BLaER1 (cell line): ENCODE results near the gene NT5DC4.
A peak's percentile ranks its signal among the peaks of the same experiment; 100 is the strongest.

ENCODE experiments used
- H3K27ac ChIP-seq: shearing (Covaris generic); formaldehyde crosslinking; 2 replicates; pipeline ENCODE4 v1.8.1; 2022
- H3K27me3 ChIP-seq: shearing (Covaris generic); formaldehyde crosslinking; 2 replicates; pipeline ENCODE4 v1.8.1; 2022
- H3K36me3 ChIP-seq: shearing (Covaris generic); formaldehyde crosslinking; 2 replicates; pipeline ENCODE4 v1.8.1; 2022
- H3K4me1 ChIP-seq: shearing (Covaris generic); formaldehyde crosslinking; 2 replicates; pipeline ENCODE4 v1.8.1; 2022
- H3K4me2 ChIP-seq: shearing (Covaris generic); formaldehyde crosslinking; 2 replicates; pipeline ENCODE4 v1.8.1; 2022
- H3K4me3 ChIP-seq: shearing (Covaris generic); formaldehyde crosslinking; 2 replicates; pipeline ENCODE4 v1.8.1; 2022
- H3K9ac ChIP-seq: shearing (Covaris generic); formaldehyde crosslinking; 2 replicates; pipeline ENCODE4 v1.8.1; 2022
- H3K9me3 ChIP-seq: shearing (Covaris generic); formaldehyde crosslinking; 2 replicates; pipeline ENCODE4 v1.8.1; 2022
- H4K20me1 ChIP-seq: shearing (Covaris generic); formaldehyde crosslinking; 2 replicates; pipeline ENCODE4 v1.8.1; 2022
- Cebpa-rat ChIP-seq: shearing (Covaris generic); IDR thresholded peaks from 2 replicates; pipeline ENCODE4 v1.8.1; 2022

NT5DC4 gene

GRCh38 chr2:112774536-112775285 is 53.9 kb downstream of the NT5DC4 start:
- no peaks in the 10 kb centered on the region for H3K9me3 ChIP-seq
- H4K20me1 ChIP-seq, result no peaks in the 10 kb centered on the region
- TF ChIP-seq Cebpa-rat, result no peak
- H3K4me1 ChIP-seq, result peaks cover 19% of the 10 kb centered on the region
- no peak overlapping the region for H3K27ac ChIP-seq
- H3K4me3 ChIP-seq, result no peak overlapping the region
- H3K9ac ChIP-seq, result no peak overlapping the region
- H3K27me3 ChIP-seq, result no peaks in the 10 kb centered on the region
- no peaks in the 10 kb centered on the region for H3K36me3 ChIP-seq
- no peak overlapping the region for H3K4me2 ChIP-seq

DNA sequence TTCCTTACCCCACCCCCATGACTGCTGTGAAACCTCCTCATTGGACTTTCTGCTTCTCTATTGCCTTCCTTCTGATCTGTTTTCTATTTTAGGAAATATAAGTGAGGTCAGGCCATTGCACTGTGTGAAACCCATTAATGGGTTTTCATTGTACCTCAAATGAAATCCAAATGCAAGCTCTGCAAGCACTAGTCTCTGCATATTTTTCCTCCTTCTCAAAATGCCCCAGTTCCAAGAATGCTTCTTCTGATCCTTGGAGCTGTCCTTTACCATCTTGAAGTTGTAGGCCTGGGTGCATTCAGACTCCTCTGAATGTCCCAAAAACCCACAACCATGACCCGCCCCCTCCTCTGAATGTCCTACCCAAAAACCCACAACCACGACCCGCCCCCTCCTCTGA is 55.3 kb downstream of the NT5DC4 start:
- no peak for TF ChIP-seq Cebpa-rat
- H3K9me3 ChIP-seq, result no peaks in the 10 kb centered on the region
- H3K4me3 ChIP-seq, result no peak overlapping the region
- H3K27ac ChIP-seq, result no peak overlapping the region
- H4K20me1 ChIP-seq, result no peaks in the 10 kb centered on the region
- peaks cover 19% of the 10 kb centered on the region for H3K4me1 ChIP-seq
- no peak overlapping the region for H3K9ac ChIP-seq
- no peaks in the 10 kb centered on the region for H3K36me3 ChIP-seq
- peak overlapping the region; percentile 5; the same call in 1 of the 2 replicates for H3K4me2 ChIP-seq
- H3K27me3 ChIP-seq, result no peaks in the 10 kb centered on the region

DNA sequence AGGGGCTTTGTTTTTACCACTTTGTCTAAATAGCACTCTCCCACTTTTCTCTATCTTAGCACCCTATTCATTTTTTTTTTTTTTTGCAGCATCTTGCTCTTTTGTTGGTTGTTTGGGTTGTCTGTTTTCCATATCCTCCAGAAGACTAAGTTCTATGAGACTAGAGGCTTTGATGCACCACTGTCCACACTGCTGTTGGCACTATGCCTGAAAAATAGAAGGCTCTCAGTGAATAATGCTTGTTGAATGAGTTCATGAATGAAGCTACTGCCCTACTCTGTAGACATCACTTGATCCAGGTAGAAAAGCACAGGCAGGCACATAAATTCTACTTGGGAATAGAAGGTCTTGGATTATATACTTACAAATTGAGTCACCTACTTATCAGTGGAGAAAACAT is 56.2 kb downstream of the NT5DC4 start:
- Histone ChIP-seq H4K20me1 (no peaks in the 10 kb centered on the region), H3K9ac (no peak overlapping the region), H3K4me2 (peak overlapping the region; percentile 36), H3K36me3 (no peaks in the 10 kb centered on the region), H3K4me1 (peaks cover 20% of the 10 kb centered on the region), H3K27ac (no peak overlapping the region), H3K9me3 (no peaks in the 10 kb centered on the region), H3K4me3 (no peak overlapping the region), H3K27me3 (no peaks in the 10 kb centered on the region)
- TF ChIP-seq Cebpa-rat, result no peak

GRCh38 chr2:112779598-112779997 is 58.8 kb downstream of the NT5DC4 start:
- Histone ChIP-seq H3K27me3 (no peaks in the 10 kb centered on the region), H3K9ac (no peak overlapping the region), H3K4me3 (no peak overlapping the region), H3K27ac (no peak overlapping the region), H3K4me1 (peaks cover 22% of the 10 kb centered on the region), H3K9me3 (no peaks in the 10 kb centered on the region), H3K4me2 (no peak overlapping the region), H4K20me1 (no peaks in the 10 kb centered on the region), H3K36me3 (no peaks in the 10 kb centered on the region)
- TF ChIP-seq Cebpa-rat, result no peak

GRCh38 chr2:112782234-112782799 is 61.5 kb downstream of the NT5DC4 start:
- Histone ChIP-seq H3K9ac (no peak overlapping the region), H4K20me1 (no peaks in the 10 kb centered on the region), H3K36me3 (no peaks in the 10 kb centered on the region), H3K4me3 (no peak overlapping the region), H3K4me2 (no peak overlapping the region; the same call in 1 of the 2 replicates), H3K27ac (no peak overlapping the region), H3K4me1 (peaks cover 11% of the 10 kb centered on the region), H3K27me3 (no peaks in the 10 kb centered on the region), H3K9me3 (no peaks in the 10 kb centered on the region)
- TF ChIP-seq Cebpa-rat, result no peak

DNA sequence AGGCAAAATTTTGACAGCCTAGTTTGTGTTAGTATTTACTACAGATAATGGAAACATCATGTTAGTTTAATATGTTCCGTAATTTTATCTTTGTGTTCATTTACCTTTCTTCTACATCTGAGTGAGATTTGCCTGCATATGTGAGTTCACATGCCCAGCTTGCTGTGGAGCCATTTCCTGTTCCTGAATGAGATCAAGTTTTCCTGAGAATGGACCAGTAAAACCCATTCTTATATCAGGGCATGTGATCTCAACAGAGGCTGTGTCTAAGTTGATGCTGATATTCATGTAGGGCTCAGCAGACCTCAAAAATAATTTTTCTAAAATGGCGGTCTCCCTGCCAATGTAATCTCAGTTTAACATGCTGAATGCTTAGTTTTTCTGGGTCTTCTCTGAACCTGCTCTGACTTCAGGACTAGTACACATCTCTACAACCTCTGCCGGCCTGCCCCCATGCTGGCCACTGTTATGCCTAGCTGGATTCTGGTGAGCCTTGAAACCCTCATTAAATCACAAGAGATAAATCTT is 62.4 kb downstream of the NT5DC4 start:
- Histone ChIP-seq H3K9ac (no peak overlapping the region), H3K36me3 (no peaks in the 10 kb centered on the region), H3K9me3 (no peaks in the 10 kb centered on the region), H3K27ac (no peak overlapping the region), H3K4me1 (peaks cover 8% of the 10 kb centered on the region), H3K4me3 (no peak overlapping the region), H4K20me1 (no peaks in the 10 kb centered on the region), H3K27me3 (no peaks in the 10 kb centered on the region), H3K4me2 (no peak overlapping the region)
- TF ChIP-seq Cebpa-rat, result no peak

- H3K36me3 ChIP-seq, result no peaks in the 10 kb centered on the region
- H4K20me1 ChIP-seq, result no peaks in the 10 kb centered on the region
- peaks cover 8% of the 10 kb centered on the region for H3K4me1 ChIP-seq
- H3K4me3 ChIP-seq, result no peak within 1 kb of the TSS
- H3K4me2 ChIP-seq, result no peak within 1 kb of the TSS
- H3K9ac ChIP-seq, result no peak within 1 kb of the TSS
- H3K27ac ChIP-seq, result no peak within 1 kb of the TSS
- no peaks in the 10 kb centered on the region for H3K27me3 ChIP-seq
- no peaks in the 10 kb centered on the region for H3K9me3 ChIP-seq
- no peak for TF ChIP-seq Cebpa-rat
These were observed 63.7 kb downstream of the NT5DC4 start, which contains the start of gene IL1A for GRCh38 chr2:112784199-112785189. Gene IL1A (minus strand): TSS chr2:112784493. CDS start chr2:112783770, 723 bp downstream.

DNA sequence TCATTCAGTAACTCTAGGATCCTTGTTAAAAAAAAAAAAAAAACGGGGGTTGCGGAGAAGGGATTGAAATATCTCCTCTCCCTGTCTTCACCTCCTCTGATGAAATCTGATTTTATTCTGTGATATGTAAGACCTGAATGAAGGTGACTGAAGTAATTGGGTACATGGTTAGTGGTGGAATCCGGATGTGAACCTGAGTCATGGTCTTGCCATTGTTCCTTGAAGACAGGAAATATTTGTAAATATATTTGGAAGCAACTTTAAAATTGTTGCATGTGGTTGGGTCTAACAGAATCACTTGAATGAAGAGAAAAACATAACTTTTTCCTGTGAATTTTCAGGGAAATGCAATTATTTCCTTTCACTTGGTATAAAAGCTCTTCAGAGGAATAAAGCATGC is 66.5 kb downstream of the NT5DC4 start:
- H3K36me3 ChIP-seq, result no peaks in the 10 kb centered on the region
- H3K4me2 ChIP-seq, result no peak overlapping the region
- H3K9ac ChIP-seq, result no peak overlapping the region
- H3K27me3 ChIP-seq, result no peaks in the 10 kb centered on the region
- no peak overlapping the region for H3K27ac ChIP-seq
- no peak overlapping the region for H3K4me3 ChIP-seq
- H3K9me3 ChIP-seq, result peaks cover 5% of the 10 kb centered on the region; the same call in 1 of the 2 replicates
- peaks cover 4% of the 10 kb centered on the region for H3K4me1 ChIP-seq
- TF ChIP-seq Cebpa-rat, result no peak
- no peaks in the 10 kb centered on the region for H4K20me1 ChIP-seq

DNA sequence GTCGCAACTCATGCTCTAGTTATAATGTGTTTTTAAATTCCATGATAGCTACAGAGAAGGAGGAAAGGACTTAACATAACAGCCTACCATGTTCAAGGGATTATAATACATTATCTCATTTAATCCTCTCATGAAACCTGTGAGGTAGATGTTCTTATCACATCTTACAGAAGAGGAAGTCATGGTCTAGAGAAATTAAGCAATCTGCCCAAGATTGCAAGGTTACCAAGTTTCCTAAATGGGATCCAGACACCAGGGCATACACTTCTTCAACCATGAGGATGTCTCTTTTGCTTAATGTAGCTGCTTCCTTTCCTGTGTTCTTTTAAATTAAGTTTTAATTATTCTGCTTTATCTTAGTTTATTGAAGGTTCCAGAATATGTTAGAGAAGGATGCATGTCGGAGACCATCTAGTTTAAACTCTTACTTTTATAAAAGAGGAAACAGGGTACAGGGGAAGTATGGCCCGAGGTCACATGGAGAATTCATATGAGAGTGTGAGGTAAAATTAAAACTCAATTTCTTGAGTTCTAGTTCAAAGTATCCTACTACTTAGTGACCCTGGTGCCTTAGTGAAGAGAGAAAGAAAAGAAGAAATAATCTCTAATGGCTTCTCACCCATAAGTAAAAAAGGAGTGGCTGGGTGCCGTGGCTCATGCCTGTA is 67.0 kb downstream of the NT5DC4 start:
- no peak overlapping the region for H3K4me2 ChIP-seq
- H3K9ac ChIP-seq, result no peak overlapping the region
- H3K27ac ChIP-seq, result no peak overlapping the region
- no peaks in the 10 kb centered on the region for H4K20me1 ChIP-seq
- no peak for TF ChIP-seq Cebpa-rat
- no peak overlapping the region for H3K4me3 ChIP-seq
- H3K27me3 ChIP-seq, result no peaks in the 10 kb centered on the region
- no peaks in the 10 kb centered on the region for H3K4me1 ChIP-seq
- H3K36me3 ChIP-seq, result no peaks in the 10 kb centered on the region
- peaks cover 5% of the 10 kb centered on the region; the same call in 1 of the 2 replicates for H3K9me3 ChIP-seq
